CD8-positive, alpha-beta memory T cell (primary cell): Measurements from ENCODE around the gene TMEM169. TPM values are rescaled to one million over a fixed set of nuclear protein-coding genes. Genes with fewer than 3 reads are reported as not detected.

ENCODE experiments used
- CTCF ChIA-PET: fragments of 350-600 bp; sonication (Branson Sonifier 250); formaldehyde crosslinking; loops from one replicate; lab custom pipeline; 2021; ENCODE audit warnings: antibody characterized with exemption; lab: Charles Lee
- POLR2A ChIA-PET: fragments of 350-600 bp; sonication (Branson Sonifier 250); formaldehyde crosslinking; loops from one replicate; lab custom pipeline; 2021; ENCODE audit warnings: antibody characterized with exemption; lab: Charles Lee
- DNase-seq, 5 donors: peaks; one replicate each; pipeline versions ENCODE4 v3.0.0 to v3.0.0-alpha.2; 2020 to 2022; ENCODE audit warnings: mixed read lengths in 1 of 5
- H3K27ac ChIP-seq: one replicate; pipeline ENCODE4 v1.7.0; 2013; ENCODE audit warnings: low read depth, mild to moderate bottlenecking, low read length, moderate library complexity
- H3K27me3 ChIP-seq: 2 replicates; pipeline ENCODE4 v1.7.0; 2013; ENCODE audit warnings: low read length, mild to moderate bottlenecking; ENCODE audit not compliant: insufficient read depth, poor library complexity, severe bottlenecking
- H3K36me3 ChIP-seq: 2 replicates; pipeline ENCODE4 v1.7.0; 2013; ENCODE audit warnings: mild to moderate bottlenecking, low read length, moderate library complexity; ENCODE audit not compliant: insufficient read depth
- H3K4me1 ChIP-seq: 2 replicates; pipeline ENCODE4 v1.7.0; 2013; ENCODE audit warnings: mild to moderate bottlenecking, low read length, moderate library complexity; ENCODE audit not compliant: insufficient read depth
- H3K4me3 ChIP-seq: 2 replicates; pipeline ENCODE4 v1.7.0; 2013; ENCODE audit warnings: mild to moderate bottlenecking, low read length
- H3K9me3 ChIP-seq: 2 replicates; pipeline ENCODE4 v1.7.0; 2013; ENCODE audit warnings: mild to moderate bottlenecking, low read length
- H3K27ac Mint-ChIP-seq, 8 donors: one replicate each; pipeline ENCODE4 v1.8.0; 2020 to 2021; ENCODE audit warnings: mixed read lengths in 8 of 8, mild to moderate bottlenecking in 6 of 8, inconsistent platforms in 3 of 8, moderate library complexity in 3 of 8
- H3K27me3 Mint-ChIP-seq, 2 donors: one replicate each; pipeline ENCODE4 v1.8.0; 2020 to 2021; ENCODE audit warnings: mixed read lengths in 2 of 2, mild to moderate bottlenecking in 1 of 2, moderate library complexity in 1 of 2
- H3K36me3 Mint-ChIP-seq, 3 donors: one replicate each; pipeline ENCODE4 v1.8.0; 2020 to 2021; ENCODE audit warnings: mixed read lengths in 3 of 3, inconsistent platforms in 1 of 3, mild to moderate bottlenecking in 1 of 3
- H3K4me1 Mint-ChIP-seq, 3 donors: one replicate each; pipeline ENCODE4 v1.8.0; 2020 to 2021; ENCODE audit warnings: mixed read lengths in 3 of 3, inconsistent platforms in 1 of 3, mild to moderate bottlenecking in 1 of 3
- H3K4me3 Mint-ChIP-seq, 7 donors: one replicate each; pipeline ENCODE4 v1.8.0; 2020 to 2021; ENCODE audit warnings: mixed read lengths in 7 of 7, mild to moderate bottlenecking in 6 of 7, moderate library complexity in 4 of 7, inconsistent platforms in 2 of 7
- H3K9me3 Mint-ChIP-seq, 5 donors: one replicate each; pipeline ENCODE4 v1.8.0; 2020 to 2022; ENCODE audit warnings: mixed read lengths in 5 of 5, mild to moderate bottlenecking in 3 of 5, moderate library complexity in 2 of 5, inconsistent platforms in 1 of 5
- polyA plus RNA-seq: library from polyadenylated mRNA; unstranded; fragments of 300-500 nt; fragmentation: Illumina TruSeq; gene quantifications from one replicate; pipeline ENCODE4 v1.2.3, GENCODE V29; 2021
- total RNA-seq, 2 experiments: library from RNA; stranded (reverse); gene quantifications; one replicate each; pipeline ENCODE4 v1.2.3, GENCODE V29; 2021

The TMEM169 gene
- total and polyA plus RNA-seq, 3 experiments from 2014 or later, result 0.63 to 1.1 (median 0.73) TPM

GRCh38 chr2:216112926-216113325 lies 31.2 kb downstream of the TMEM169 start:
- Mint-ChIP-seq H3K27me3 (peaks cover 0 to 2% of the 10 kb centered on the region in 2 donors), H3K4me1 (peaks cover 83 to 99% (median 98%) of the 10 kb centered on the region in 3 donors), H3K4me3 (peak overlapping the region in 1 of 7 donors; percentile 75), H3K9me3 (peaks cover 0 to 2% (median 0%) of the 10 kb centered on the region in 5 donors), H3K36me3 (peaks cover 10 to 83% (median 33%) of the 10 kb centered on the region in 3 donors), H3K27ac (peak overlapping the region in 7 of 8 donors; percentile 4 to 97 (median 43))
- Histone ChIP-seq H3K4me1 (peaks cover 84% of the 10 kb centered on the region), H3K4me3 (no peak overlapping the region), H3K27me3 (no peaks in the 10 kb centered on the region), H3K27ac (no peak overlapping the region), H3K36me3 (peaks cover 58% of the 10 kb centered on the region), H3K9me3 (no peaks in the 10 kb centered on the region)
- ChIA-PET CTCF (interaction anchor here (1.9 to 3.0 kb wide), 2 partner anchors 29 to 79 kb away, joined by 10 to 16 read pairs; no protein-coding TSS in a partner anchor), POLR2A (no interaction called here)
- DNase-seq, result no peak

- peaks cover 0 to 2% (median 0%) of the 10 kb centered on the region in 5 donors for H3K9me3 Mint-ChIP-seq
- peaks cover 0 to 2% of the 10 kb centered on the region in 2 donors for H3K27me3 Mint-ChIP-seq
- H3K4me3 ChIP-seq, result no peak overlapping the region
- H3K4me1 Mint-ChIP-seq, result peaks cover 86 to 100% (median 99%) of the 10 kb centered on the region in 3 donors
- POLR2A ChIA-PET, result no interaction called here
- peaks cover 10 to 89% (median 35%) of the 10 kb centered on the region in 3 donors for H3K36me3 Mint-ChIP-seq
- no peak for DNase-seq
- no peaks in the 10 kb centered on the region for H3K9me3 ChIP-seq
- H3K27ac Mint-ChIP-seq, result peak overlapping the region in 6 of 8 donors; percentile 17 to 97 (median 58)
- peak overlapping the region in 1 of 7 donors; percentile 75 for H3K4me3 Mint-ChIP-seq
- CTCF ChIA-PET, result interaction anchor here (1.0 to 3.0 kb wide), 10 partner anchors 10 to 291 kb away, joined by 3 to 16 read pairs (median 6); no protein-coding TSS in a partner anchor
- no peaks in the 10 kb centered on the region for H3K27me3 ChIP-seq
- no peak overlapping the region for H3K27ac ChIP-seq
- H3K4me1 ChIP-seq, result peaks cover 85% of the 10 kb centered on the region
- H3K36me3 ChIP-seq, result peaks cover 61% of the 10 kb centered on the region
Measured at GRCh38 chr2:216113572-216113971, 31.9 kb downstream of the TMEM169 start.

- CTCF ChIA-PET, result interaction anchor here (0.7 to 3.0 kb wide), 15 partner anchors 8 to 290 kb away, joined by 3 to 16 read pairs (median 4); no protein-coding TSS in a partner anchor
- peaks cover 0 to 1% of the 10 kb centered on the region in 2 donors for H3K27me3 Mint-ChIP-seq
Measured at GRCh38 chr2:216114382-216114713, 32.6 kb downstream of the TMEM169 start.

GRCh38 chr2:216114714-216115531 lies 33.2 kb downstream of the TMEM169 start:
- H3K4me1 ChIP-seq, result peaks cover 94% of the 10 kb centered on the region
- CTCF ChIA-PET, result interaction anchor here (0.7 to 3.0 kb wide), 14 partner anchors 9 to 103 kb away, joined by 3 to 16 read pairs (median 4); no protein-coding TSS in a partner anchor
- H3K36me3 Mint-ChIP-seq, result peaks cover 10 to 92% (median 42%) of the 10 kb centered on the region in 3 donors

More at GRCh38 chr2:216114382-216114713, 32.6 kb downstream of the TMEM169 start:
- Mint-ChIP-seq H3K27ac (peak overlapping the region; percentile 93 to 98 (median 97)), H3K4me3 (peak overlapping the region in 6 of 7 donors; percentile 88 to 94 (median 92)), H3K36me3 (peaks cover 10 to 91% (median 38%) of the 10 kb centered on the region in 3 donors), H3K4me1 (peaks cover 84 to 100% (median 99%) of the 10 kb centered on the region in 3 donors), H3K9me3 (peaks cover 0 to 2% (median 0%) of the 10 kb centered on the region in 5 donors)
- Histone ChIP-seq H3K36me3 (peaks cover 63% of the 10 kb centered on the region), H3K27me3 (no peaks in the 10 kb centered on the region), H3K9me3 (no peaks in the 10 kb centered on the region), H3K27ac (no peak overlapping the region), H3K4me3 (no peak overlapping the region), H3K4me1 (peaks cover 92% of the 10 kb centered on the region)
- DNase-seq, result no peak
- POLR2A ChIA-PET, result interaction anchor here (0.6 to 0.9 kb wide), 3 partner anchors 20 to 33 kb away, joined by 3 read pairs; partner anchors contain the start of genes PECR and TMEM169

GRCh38 chr2:216116418-216116817 lies 34.7 kb downstream of the TMEM169 start:
- peaks cover 76 to 95% (median 93%) of the 10 kb centered on the region in 3 donors for H3K4me1 Mint-ChIP-seq

More at GRCh38 chr2:216114714-216115531, 33.2 kb downstream of the TMEM169 start:
- peak overlapping the region; percentile 71 for H3K27ac ChIP-seq
- Mint-ChIP-seq H3K9me3 (peaks cover 0 to 2% (median 0%) of the 10 kb centered on the region in 5 donors), H3K27me3 (peaks cover 0 to 1% of the 10 kb centered on the region in 2 donors), H3K4me3 (peak overlapping the region; percentile 88 to 94 (median 92)), H3K27ac (peak overlapping the region; percentile 93 to 98 (median 97)), H3K4me1 (peaks cover 83 to 100% (median 99%) of the 10 kb centered on the region in 3 donors)
- H3K9me3 ChIP-seq, result no peaks in the 10 kb centered on the region
- DNase-seq, result peak; percentile 94 to 99 (median 96)
- H3K4me3 ChIP-seq, result peak overlapping the region; percentile 57
- no peaks in the 10 kb centered on the region for H3K27me3 ChIP-seq
- POLR2A ChIA-PET, result interaction anchor here (0.6 to 0.9 kb wide), 3 partner anchors 21 to 34 kb away, joined by 3 read pairs; partner anchors contain the start of genes PECR and TMEM169
- peaks cover 69% of the 10 kb centered on the region for H3K36me3 ChIP-seq

GRCh38 chr2:216117561-216118340 lies 36.0 kb downstream of the TMEM169 start:
- ChIA-PET POLR2A (no interaction called here), CTCF (interaction anchor here (0.7 to 0.9 kb wide), 2 partner anchors 83 to 84 kb away, joined by 3 to 4 read pairs; no protein-coding TSS in a partner anchor)
- Histone ChIP-seq H3K4me1 (peaks cover 84% of the 10 kb centered on the region), H3K4me3 (no peak overlapping the region), H3K36me3 (peaks cover 70% of the 10 kb centered on the region), H3K27ac (no peak overlapping the region), H3K9me3 (no peaks in the 10 kb centered on the region), H3K27me3 (no peaks in the 10 kb centered on the region)
- peak overlapping the region in 4 of 8 donors; percentile 23 to 62 (median 44) for H3K27ac Mint-ChIP-seq
- H3K27me3 Mint-ChIP-seq, result peaks cover 0 to 1% of the 10 kb centered on the region in 2 donors
- no peak overlapping the region for H3K4me3 Mint-ChIP-seq
- peaks cover 0 to 2% (median 0%) of the 10 kb centered on the region in 5 donors for H3K9me3 Mint-ChIP-seq
- DNase-seq, result no peak
- H3K36me3 Mint-ChIP-seq, result peaks cover 13 to 93% (median 42%) of the 10 kb centered on the region in 3 donors
- H3K4me1 Mint-ChIP-seq, result peaks cover 72 to 88% (median 88%) of the 10 kb centered on the region in 3 donors

More at GRCh38 chr2:216116418-216116817, 34.7 kb downstream of the TMEM169 start:
- H3K27me3 ChIP-seq, result no peaks in the 10 kb centered on the region
- H3K4me3 ChIP-seq, result no peak overlapping the region
- ChIA-PET CTCF (no interaction called here), POLR2A (no interaction called here)
- Mint-ChIP-seq H3K9me3 (peaks cover 0 to 2% (median 0%) of the 10 kb centered on the region in 5 donors), H3K27me3 (peaks cover 0 to 1% of the 10 kb centered on the region in 2 donors), H3K4me3 (peak overlapping the region in 5 of 7 donors; percentile 13 to 53 (median 34)), H3K36me3 (peaks cover 9 to 93% (median 44%) of the 10 kb centered on the region in 3 donors), H3K27ac (peak overlapping the region in 7 of 8 donors; percentile 13 to 80 (median 49))
- H3K27ac ChIP-seq, result no peak overlapping the region
- H3K36me3 ChIP-seq, result peaks cover 69% of the 10 kb centered on the region
- no peak for DNase-seq
- H3K4me1 ChIP-seq, result peaks cover 92% of the 10 kb centered on the region
- H3K9me3 ChIP-seq, result no peaks in the 10 kb centered on the region

GRCh38 chr2:216118474-216118873 lies 36.8 kb downstream of the TMEM169 start:
- Histone ChIP-seq H3K27ac (no peak overlapping the region), H3K27me3 (no peaks in the 10 kb centered on the region), H3K36me3 (peaks cover 70% of the 10 kb centered on the region), H3K9me3 (no peaks in the 10 kb centered on the region), H3K4me3 (no peak overlapping the region), H3K4me1 (peaks cover 81% of the 10 kb centered on the region)
- ChIA-PET CTCF (no interaction called here), POLR2A (no interaction called here)
- Mint-ChIP-seq H3K4me1 (peaks cover 66 to 83% (median 80%) of the 10 kb centered on the region in 3 donors), H3K27me3 (peaks cover 0 to 1% of the 10 kb centered on the region in 2 donors), H3K36me3 (peaks cover 13 to 92% (median 38%) of the 10 kb centered on the region in 3 donors), H3K4me3 (no peak overlapping the region), H3K9me3 (peaks cover 0 to 2% (median 0%) of the 10 kb centered on the region in 5 donors), H3K27ac (peak overlapping the region in 3 of 8 donors; percentile 10 to 29 (median 23))
- no peak for DNase-seq
